IMR-90 (cell line): ENCODE results near the gene RERE. TPM values are rescaled to one million over a fixed set of nuclear protein-coding genes. Genes with fewer than 3 reads are reported as not detected.

Source experiments
- ATAC-seq: fragments of 200-7000 bp; cut with Tn5 transposase; 2 replicates; pipeline ENCODE4 v1.9.1; 2020; ENCODE audit warnings: low read depth, mild to moderate bottlenecking, moderate library complexity
- BruUV-seq: library from RNA; stranded (reverse); fragments of 400-500 nt; replicated peaks from 2 replicates; lab custom pipeline; 2021; lab: Mats Ljungman, UMichigan
- CTCF ChIA-PET: fragments of 300-600 bp; formaldehyde crosslinking; extraction: SDS; loops from one replicate; lab custom pipeline; 2021; ENCODE audit warnings: antibody characterized with exemption; lab: Yijun Ruan, JAX
- POLR2A ChIA-PET: fragments of 300-600 bp; sonication (Branson Sonifier 250); formaldehyde crosslinking; loops from one replicate; lab custom pipeline; 2022; ENCODE audit warnings: antibody characterized with exemption; ENCODE audit not compliant: unreplicated experiment; lab: Charles Lee
- DNase-seq: peaks from one replicate; pipeline ENCODE4 v3.0.0; 2013
- H2AFZ ChIP-seq: replicated peaks from 2 replicates; pipeline ENCODE3; 2013; ENCODE audit warnings: low read length, mild to moderate bottlenecking; ENCODE audit not compliant: poor library complexity
- H2AK5ac ChIP-seq: 2 replicates; pipeline ENCODE4 v1.6.1; 2013; ENCODE audit warnings: low read depth, low read length, inconsistent platforms
- H2AK9ac ChIP-seq: replicated peaks from 2 replicates; pipeline ENCODE3; 2013; ENCODE audit warnings: mild to moderate bottlenecking, low read depth, low read length, moderate library complexity; ENCODE audit not compliant: poor library complexity
- H2BK120ac ChIP-seq: 2 replicates; pipeline ENCODE4 v1.6.1; 2013; ENCODE audit warnings: low read depth, low read length, inconsistent platforms
- H2BK15ac ChIP-seq: 3 replicates; pipeline ENCODE4 v1.6.1; 2013; ENCODE audit warnings: low read depth, low read length, inconsistent platforms
- H2BK20ac ChIP-seq: 2 replicates; pipeline ENCODE4 v1.6.1; 2013; ENCODE audit warnings: low read depth, mild to moderate bottlenecking, inconsistent platforms, low read length, moderate library complexity
- H2BK5ac ChIP-seq: 2 replicates; pipeline ENCODE4 v1.6.1; 2013; ENCODE audit warnings: mild to moderate bottlenecking, low read depth, low read length, inconsistent platforms; ENCODE audit not compliant: poor library complexity, severe bottlenecking
- H3K14ac ChIP-seq: replicated peaks from 2 replicates; pipeline ENCODE4 v1.6.1; 2013; ENCODE audit warnings: low read depth, low read length, inconsistent platforms
- H3K18ac ChIP-seq: 2 replicates; pipeline ENCODE4 v1.6.1; 2013; ENCODE audit warnings: low read depth, low read length, control low read depth
- H3K23ac ChIP-seq: 2 replicates; pipeline ENCODE4 v1.6.1; 2013; ENCODE audit warnings: low read depth, low read length, inconsistent platforms
- H3K27ac ChIP-seq: 2 replicates; pipeline ENCODE4 v1.5.1; 2013; ENCODE audit warnings: mild to moderate bottlenecking, control low read depth, low read length; ENCODE audit not compliant: insufficient read depth
- H3K27me3 ChIP-seq: 2 replicates; pipeline ENCODE4 v1.6.1; 2013; ENCODE audit warnings: low read length; ENCODE audit not compliant: control insufficient read depth, insufficient read depth
- H3K36me3 ChIP-seq: 2 replicates; pipeline ENCODE4 v1.6.1; 2013; ENCODE audit warnings: low read length, mixed read lengths; ENCODE audit not compliant: control insufficient read depth, insufficient read depth
- H3K4ac ChIP-seq: 2 replicates; pipeline ENCODE4 v1.6.1; 2013; ENCODE audit warnings: low read depth, low read length, inconsistent platforms
- H3K4me1 ChIP-seq: 2 replicates; pipeline ENCODE4 v1.6.1; 2013; ENCODE audit warnings: low read length, mixed read lengths; ENCODE audit not compliant: control insufficient read depth, insufficient read depth
- H3K4me2 ChIP-seq: 2 replicates; pipeline ENCODE4 v1.6.1; 2013; ENCODE audit warnings: low read depth, mild to moderate bottlenecking, control low read depth, low read length, moderate library complexity
- H3K4me3 ChIP-seq: 2 replicates; pipeline ENCODE4 v1.5.1; 2013; ENCODE audit warnings: low read depth, mild to moderate bottlenecking, control low read depth, low read length, moderate library complexity; ENCODE audit not compliant: insufficient read depth
- H3K56ac ChIP-seq: 2 replicates; pipeline ENCODE4 v1.6.1; 2013; ENCODE audit warnings: low read length, inconsistent platforms; ENCODE audit not compliant: insufficient read depth; ENCODE audit errors: extremely low read depth
- H3K79me1 ChIP-seq, 2 experiments: 2 replicates each; pipeline ENCODE4 v1.6.1; 2013; ENCODE audit warnings: low read length in 2 of 2, inconsistent platforms in 1 of 2, low read depth in 1 of 2
- H3K9ac ChIP-seq: 2 replicates; pipeline ENCODE4 v1.6.1; 2013; ENCODE audit warnings: low read depth, low read length, control low read depth
- H3K9me1 ChIP-seq: 2 replicates; pipeline ENCODE4 v1.6.1; 2013; ENCODE audit warnings: low read length, inconsistent platforms; ENCODE audit not compliant: insufficient read depth
- H3K9me3 ChIP-seq: 2 replicates; pipeline ENCODE4 v1.6.1; 2013; ENCODE audit warnings: low read length; ENCODE audit not compliant: control insufficient read depth, insufficient read depth
- H4K20me1 ChIP-seq: 2 replicates; pipeline ENCODE4 v1.6.1; 2013; ENCODE audit warnings: low read length, inconsistent platforms; ENCODE audit not compliant: insufficient read depth
- H4K5ac ChIP-seq: 2 replicates; pipeline ENCODE4 v1.6.1; 2013; ENCODE audit warnings: mild to moderate bottlenecking, low read depth, low read length, control low read depth
- H4K8ac ChIP-seq, 2 experiments: 2 replicates each; pipeline ENCODE4 v1.6.1; 2013; ENCODE audit warnings: low read depth in 2 of 2, low read length in 2 of 2, control low read depth in 1 of 2, inconsistent platforms in 1 of 2
- H4K91ac ChIP-seq: 2 replicates; pipeline ENCODE4 v1.6.1; 2013; ENCODE audit warnings: low read depth, low read length, inconsistent platforms; ENCODE audit not compliant: insufficient read depth
- CEBPB ChIP-seq: IDR thresholded peaks from 2 replicates; pipeline ENCODE4 v1.6.1; 2012; ENCODE audit warnings: low read depth, low read length, improper control_type of control experiment
- MAFK ChIP-seq: IDR thresholded peaks from 2 replicates; pipeline ENCODE4 v1.6.1; 2012; ENCODE audit warnings: low read depth, low read length, improper control_type of control experiment
- WGBS, 2 experiments: methylation state at CpG; one replicate each; pipeline versions ENCODE4 v1.1.5 to v1.1.7; 2013; ENCODE audit warnings: missing lambda C conversion rate in 2 of 2; ENCODE audit not compliant: insufficient read length in 1 of 2; ENCODE audit errors: extremely low coverage in 2 of 2; 5-methylcytosine and 5-hydroxymethylcytosine counted together
- dilution Hi-C: fragments of 300-500 bp; cut with HindIII; formaldehyde crosslinking; loops from one replicate; pipeline ENCODE4 v1.14.3; 2018; ENCODE audit warnings: low sequenced_read_pairs; ENCODE audit not compliant: unreplicated experiment
- in situ Hi-C: fragments of 300-500 bp; cut with MboI; formaldehyde crosslinking; loops from 3 replicates; pipeline ENCODE4 v1.14.3; 2019; ENCODE audit warnings: low sequenced_read_pairs, inconsistent platforms, mixed read lengths
- intact Hi-C: fragments of 100-400 bp; cut with micrococcal nuclease; formaldehyde crosslinking; loops from 2 replicates; pipeline ENCODE4 v1.10.0; 2022
- polyA plus RNA-seq, 3 experiments: library from polyadenylated mRNA; depleted of rRNA; stranded (reverse); fragments of >200 nt; gene quantifications; 2 replicates each; pipeline ENCODE4 v1.2.3, GENCODE V29; 2012; ENCODE audit warnings: low replicate concordance in 1 of 3
- total RNA-seq: library from RNA; depleted of rRNA; stranded (reverse); fragments of >200 nt; gene quantifications from 2 replicates; pipeline ENCODE4 v1.2.3, GENCODE V29; 2012

RERE gene
- total and polyA plus RNA-seq, 2 of the 4 experiments (the other 2 are of a cell fraction): 11.5 to 25.1 TPM

GRCh38 chr1:8698937-8699447 lies 118.4 kb downstream of the RERE start:
- no peak overlapping the region for H4K5ac ChIP-seq
- H2AK5ac ChIP-seq: no peak overlapping the region
- no peak for DNase-seq
- peaks cover 32% of the 10 kb centered on the region; the same call in 1 of the 2 replicates for H4K20me1 ChIP-seq
- no peak overlapping the region for H2AK9ac ChIP-seq
- no TSS peak for BruUV-seq
- TF ChIP-seq MAFK: no peak
- 0 out of 2 replicates have a peak, but pooled peaks have one; percentile 13 for TF ChIP-seq CEBPB
- H3K4me1 ChIP-seq: peaks cover 7% of the 10 kb centered on the region
- in situ Hi-C loops: no loop called here
- intact Hi-C loops: no loop called here
- H3K56ac ChIP-seq: no peak overlapping the region
- no peak overlapping the region for H3K9ac ChIP-seq
- no peaks in the 10 kb centered on the region for H3K9me3 ChIP-seq
- H3K23ac ChIP-seq: no peak overlapping the region
- no peak overlapping the region for H3K18ac ChIP-seq
- no peak overlapping the region for H2BK20ac ChIP-seq
- no peaks in the 10 kb centered on the region for H3K27me3 ChIP-seq
- H4K8ac ChIP-seq: no peak overlapping the region
- no peak overlapping the region for H2BK5ac ChIP-seq
- no peak overlapping the region; the same call in 1 of the 2 replicates for H3K4me2 ChIP-seq
- ChIA-PET POLR2A (no interaction called here), CTCF (interaction anchor here (0.7 kb wide), 1 partner anchor 27 kb away, joined by 3 read pairs; no protein-coding TSS in a partner anchor)
- H2AFZ ChIP-seq: no peak overlapping the region
- no peak overlapping the region for H3K27ac ChIP-seq
- no peak overlapping the region for H3K4me3 ChIP-seq
- no peak overlapping the region for H3K4ac ChIP-seq
- no peaks in the 10 kb centered on the region; the same call in 1 of the 2 replicates for H3K36me3 ChIP-seq
- H2BK15ac ChIP-seq: no peak overlapping the region
- H3K14ac ChIP-seq: 0 out of 2 replicates have a peak overlapping the region, but pooled peaks have one; percentile 55
- H3K79me1 ChIP-seq: peaks cover 8 to 57% of the 10 kb centered on the region in 2 experiments; a peak in 2 of 4 replicates
- dilution Hi-C loops: no loop called here
- WGBS, 2 experiments: no CpG with 5 or more reads among the region's 3 CpGs
- no peak overlapping the region for H2BK120ac ChIP-seq
- H3K9me1 ChIP-seq: no peaks in the 10 kb centered on the region
- ATAC-seq: no peak
- H4K91ac ChIP-seq: no peak overlapping the region
